Measurements from ENCODE around the gene PAK1. TPM values are rescaled to one million over a fixed set of nuclear protein-coding genes. Genes with fewer than 3 reads are reported as not detected.

Gene PAK1
- total and polyA plus RNA-seq, 9 of the 15 experiments (the other 6 are each of a cell fraction or from before 2014, with no cell fraction given) = 0.52 to 11.7 (median 1.9) TPM

DNA sequence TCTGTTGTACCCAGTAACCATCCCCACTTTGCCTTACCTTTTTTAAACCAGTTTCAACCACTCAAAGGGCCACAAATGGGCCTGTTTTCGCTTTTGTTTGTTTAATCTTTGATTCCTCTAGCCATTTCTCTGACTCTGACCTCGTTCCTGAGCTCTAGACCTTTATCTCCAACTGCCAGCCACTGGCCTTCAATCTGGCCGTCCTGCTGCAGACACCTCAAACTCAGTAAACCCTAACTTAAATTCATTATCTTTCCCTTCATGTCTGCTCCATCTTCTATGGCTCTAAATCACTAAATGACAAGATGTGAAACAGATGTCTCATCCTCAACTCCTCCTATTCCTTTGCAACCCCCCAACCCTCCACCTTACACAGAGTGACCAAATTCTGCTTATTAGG, 171.1 kb downstream of the PAK1 start (continued):
- TF ChIP-seq NFIC (IDR thresholded peaks at IDR 0.05) (peak; percentile 42), PHF21A (IDR thresholded peaks at IDR 0.05; ENCODE audit: borderline replicate concordance, low read depth) (peak; percentile 95), ZMIZ1 (IDR thresholded peaks at IDR 0.05; ENCODE audit: low read depth in 2 of 2, low read length in 2 of 2) (0 out of 4 replicates have a peak, but pooled peaks of 1 of the 2 experiments have one; percentile 35), MTA1 (IDR thresholded peaks at IDR 0.05; ENCODE audit: borderline replicate concordance) (peak; percentile 70; the same call in 1 of the 2 replicates), SRSF7 (optimal IDR thresholded peaks at IDR 0.05; ENCODE audit: low read depth, low read length) (no peak), MEF2D (tag; conservative IDR thresholded peaks at IDR 0.05; ENCODE audit: low read depth) (peak; percentile 57; the same call in 1 of the 2 replicates), SMARCE1 (IDR thresholded peaks at IDR 0.05) (peak; percentile 66; the same call in 1 of the 2 replicates), TCF3 (CRISPR knock-in tag; IDR thresholded peaks at IDR 0.05) (peak; percentile 86), SMAD4 (CRISPR knock-in tag; conservative IDR thresholded peaks at IDR 0.05) (peak; percentile 91), ZC3H8 (IDR thresholded peaks at IDR 0.05) (no peak), TBL1XR1 (IDR thresholded peaks at IDR 0.05; ENCODE audit: low read length in 2 of 2) (no peak), JUND (IDR thresholded peaks at IDR 0.05; ENCODE audit: borderline replicate concordance, low read depth, low read length) (peak; percentile 16; the same call in 1 of the 2 replicates), JUND (tag; IDR thresholded peaks at IDR 0.05; ENCODE audit: borderline replicate concordance, low read depth, low read length) (peak; percentile 45; the same call in 1 of the 3 replicates), ZNF175 (CRISPR knock-in tag; IDR thresholded peaks at IDR 0.05; ENCODE audit: low read depth) (0 out of 2 replicates have a peak, but pooled peaks have one; percentile 22), TARDBP (IDR thresholded peaks at IDR 0.05) (peak; percentile 98), ZNF639 (CRISPR knock-in tag; conservative IDR thresholded peaks at IDR 0.05 in 1 of 2, IDR thresholded peaks at IDR 0.05 in 1 of 2) (peak in 1 of 2 experiments; percentile 48; a peak in 1 of 4 replicates)
- TF ChIP-seq, protein P1, sequence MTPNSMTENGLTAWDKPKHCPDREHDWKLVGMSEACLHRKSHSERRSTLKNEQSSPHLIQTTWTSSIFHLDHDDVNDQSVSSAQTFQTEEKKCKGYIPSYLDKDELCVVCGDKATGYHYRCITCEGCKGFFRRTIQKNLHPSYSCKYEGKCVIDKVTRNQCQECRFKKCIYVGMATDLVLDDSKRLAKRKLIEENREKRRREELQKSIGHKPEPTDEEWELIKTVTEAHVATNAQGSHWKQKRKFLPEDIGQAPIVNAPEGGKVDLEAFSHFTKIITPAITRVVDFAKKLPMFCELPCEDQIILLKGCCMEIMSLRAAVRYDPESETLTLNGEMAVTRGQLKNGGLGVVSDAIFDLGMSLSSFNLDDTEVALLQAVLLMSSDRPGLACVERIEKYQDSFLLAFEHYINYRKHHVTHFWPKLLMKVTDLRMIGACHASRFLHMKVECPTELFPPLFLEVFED (CRISPR knock-in tag; conservative IDR thresholded peaks at IDR 0.05) = 0 out of 2 replicates have a peak, but pooled peaks have one; percentile 24
- TF ChIP-seq, protein P2, sequence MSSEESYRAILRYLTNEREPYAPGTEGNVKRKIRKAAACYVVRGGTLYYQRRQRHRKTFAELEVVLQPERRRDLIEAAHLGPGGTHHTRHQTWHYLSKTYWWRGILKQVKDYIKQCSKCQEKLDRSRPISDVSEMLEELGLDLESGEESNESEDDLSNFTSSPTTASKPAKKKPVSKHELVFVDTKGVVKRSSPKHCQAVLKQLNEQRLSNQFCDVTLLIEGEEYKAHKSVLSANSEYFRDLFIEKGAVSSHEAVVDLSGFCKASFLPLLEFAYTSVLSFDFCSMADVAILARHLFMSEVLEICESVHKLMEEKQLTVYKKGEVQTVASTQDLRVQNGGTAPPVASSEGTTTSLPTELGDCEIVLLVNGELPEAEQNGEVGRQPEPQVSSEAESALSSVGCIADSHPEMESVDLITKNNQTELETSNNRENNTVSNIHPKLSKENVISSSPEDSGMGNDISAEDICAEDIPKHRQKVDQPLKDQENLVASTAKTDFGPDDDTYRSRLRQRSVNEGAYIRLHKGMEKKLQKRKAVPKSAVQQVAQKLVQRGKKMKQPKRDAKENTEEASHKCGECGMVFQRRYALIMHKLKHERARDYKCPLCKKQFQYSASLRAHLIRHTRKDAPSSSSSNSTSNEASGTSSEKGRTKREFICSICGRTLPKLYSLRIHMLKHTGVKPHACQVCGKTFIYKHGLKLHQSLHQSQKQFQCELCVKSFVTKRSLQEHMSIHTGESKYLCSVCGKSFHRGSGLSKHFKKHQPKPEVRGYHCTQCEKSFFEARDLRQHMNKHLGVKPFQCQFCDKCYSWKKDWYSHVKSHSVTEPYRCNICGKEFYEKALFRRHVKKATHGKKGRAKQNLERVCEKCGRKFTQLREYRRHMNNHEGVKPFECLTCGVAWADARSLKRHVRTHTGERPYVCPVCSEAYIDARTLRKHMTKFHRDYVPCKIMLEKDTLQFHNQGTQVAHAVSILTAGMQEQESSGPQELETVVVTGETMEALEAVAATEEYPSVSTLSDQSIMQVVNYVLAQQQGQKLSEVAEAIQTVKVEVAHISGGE (CRISPR knock-in tag; IDR thresholded peaks at IDR 0.05) = peak in 1 of 3 experiments; percentile 41; a peak in 1 of 6 replicates
